HT-29 (cell line): ENCODE measurements around the gene EHD3. TPM values are rescaled to one million over a fixed set of nuclear protein-coding genes. Genes with fewer than 3 reads are reported as not detected.

ENCODE experiments used
- DNase-seq: peaks from one replicate; pipeline ENCODE4 v3.0.0-alpha.2; 2015; ENCODE audit warnings: low spot score
- small RNA-seq: library from RNA; depleted of rRNA; stranded (forward); fragments of <200 nt; gene quantifications from one replicate; pipeline ENCODE3, GENCODE V24; 2014
- total RNA-seq: library from RNA; depleted of rRNA; stranded (reverse); fragments of >200 nt; shearing (Covaris generic); gene quantifications from 2 replicates; pipeline ENCODE4 v1.2.3, GENCODE V29; 2014; rRNA removed

The EHD3 gene
- total RNA-seq, 1 experiment from 2014 or later = not detected

GRCh38 chr2:31284107-31284506 lies 50.2 kb downstream of the EHD3 start:
- no peak for DNase-seq

DNA sequence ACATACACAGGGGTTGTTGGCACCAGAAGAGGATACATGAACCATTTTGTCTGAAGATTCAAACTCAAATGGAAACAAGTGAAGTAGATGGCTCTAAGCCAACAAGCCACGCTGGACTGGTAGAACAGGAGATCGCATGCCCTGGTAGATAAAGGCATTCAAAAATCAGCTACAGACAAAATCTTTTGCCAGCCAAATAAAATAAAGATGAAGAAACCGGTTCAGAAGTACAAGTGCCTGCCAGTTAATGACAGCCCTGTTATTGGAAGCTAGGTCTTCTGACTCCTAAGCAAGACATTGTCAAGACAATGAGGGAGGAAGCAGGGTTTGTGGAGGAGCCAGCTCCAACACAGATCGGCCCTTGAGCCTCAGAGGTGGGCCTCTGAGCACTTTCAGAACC lies 52.3 kb downstream of the EHD3 start:
- DNase-seq = no peak

- DNase-seq = no peak
Measured at GRCh38 chr2:31286961-31287550, 53.1 kb downstream of the EHD3 start.

DNA sequence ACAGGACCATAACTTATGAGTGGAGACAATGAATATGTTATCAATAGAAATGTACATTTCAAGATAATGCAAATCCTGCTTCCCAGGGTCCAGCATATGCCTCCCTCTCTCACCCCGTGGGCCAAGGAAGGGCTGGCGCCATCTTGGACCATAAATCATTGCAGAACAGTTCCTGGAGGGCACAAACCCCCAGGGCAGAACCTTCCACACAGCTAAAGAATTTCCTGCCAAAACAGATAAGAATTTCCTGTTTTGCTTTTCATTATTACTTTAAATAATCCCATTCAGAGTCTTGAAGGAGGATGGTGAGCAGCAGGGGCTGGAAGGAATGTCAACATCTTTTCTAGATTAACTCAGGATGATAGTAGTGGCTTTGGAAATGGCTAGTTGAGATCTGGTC lies 53.7 kb downstream of the EHD3 start:
- no peak for DNase-seq

DNA sequence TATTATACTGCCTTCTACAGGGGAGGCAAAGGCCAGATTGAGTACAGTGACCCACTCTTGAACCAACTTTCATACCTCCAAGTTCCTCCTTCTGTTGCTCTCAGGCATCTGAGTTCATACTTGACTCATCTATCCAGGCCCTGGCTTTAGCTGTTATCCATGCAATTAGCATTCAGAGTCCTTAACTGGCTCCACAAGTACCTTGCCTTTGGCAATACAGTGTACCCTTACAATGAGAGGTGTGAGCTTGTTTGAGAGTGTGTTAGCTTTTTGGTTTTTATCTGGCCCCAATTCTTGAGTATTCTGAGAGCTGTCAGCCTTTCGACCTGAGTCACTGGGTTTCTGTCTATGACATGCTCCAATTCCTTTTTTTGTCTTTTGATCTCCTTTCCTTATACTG lies 60.2 kb downstream of the EHD3 start:
- no peak for DNase-seq

- no peak for DNase-seq
Measured at GRCh38 chr2:31296641-31297287, 62.8 kb downstream of the EHD3 start.

DNA sequence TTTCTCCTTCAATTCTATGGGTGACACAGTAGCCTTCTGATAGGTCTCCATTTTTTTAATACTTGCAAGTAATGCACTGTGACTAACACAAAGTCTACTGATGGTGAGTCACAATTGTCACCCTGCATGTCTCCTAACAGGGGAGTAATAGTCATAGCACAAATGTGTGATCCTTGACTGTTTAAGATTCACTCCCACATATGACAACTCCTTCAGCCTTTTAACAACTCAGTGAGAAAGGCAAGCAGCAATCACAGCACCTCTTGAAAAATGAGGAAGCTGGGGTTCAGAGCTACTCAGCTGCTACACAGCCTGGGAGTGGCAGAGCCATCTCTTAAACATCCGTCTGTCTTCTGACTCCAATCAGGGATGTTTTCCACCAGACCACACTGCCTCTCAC lies 63.8 kb downstream of the EHD3 start:
- DNase-seq = no peak

- no peak for DNase-seq
Measured at GRCh38 chr2:31299547-31299946, 65.6 kb downstream of the EHD3 start.

DNA sequence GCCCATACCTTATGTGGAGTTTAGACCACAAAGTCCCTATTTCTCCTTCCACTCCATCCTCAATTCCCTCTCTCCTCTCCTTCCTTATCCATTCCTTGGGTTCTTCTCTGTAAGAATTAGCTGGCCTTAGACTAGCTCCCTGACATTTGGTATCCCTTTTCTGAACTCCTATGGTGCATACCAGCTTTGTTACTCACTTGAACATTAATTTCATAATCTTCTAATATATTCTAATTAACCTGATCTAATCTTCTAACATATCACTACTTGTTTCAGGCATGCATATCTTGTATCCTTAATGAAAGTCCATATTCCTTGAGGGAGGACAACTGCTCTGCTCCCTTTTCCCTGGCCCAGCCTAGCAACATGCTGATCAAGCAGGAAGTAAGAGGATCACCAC lies 66.4 kb downstream of the EHD3 start:
- DNase-seq = no peak

GRCh38 chr2:31302940-31303563 lies 69.1 kb downstream of the EHD3 start:
- no peak for DNase-seq

GRCh38 chr2:31304816-31305215 lies 70.9 kb downstream of the EHD3 start:
- DNase-seq = no peak

DNA sequence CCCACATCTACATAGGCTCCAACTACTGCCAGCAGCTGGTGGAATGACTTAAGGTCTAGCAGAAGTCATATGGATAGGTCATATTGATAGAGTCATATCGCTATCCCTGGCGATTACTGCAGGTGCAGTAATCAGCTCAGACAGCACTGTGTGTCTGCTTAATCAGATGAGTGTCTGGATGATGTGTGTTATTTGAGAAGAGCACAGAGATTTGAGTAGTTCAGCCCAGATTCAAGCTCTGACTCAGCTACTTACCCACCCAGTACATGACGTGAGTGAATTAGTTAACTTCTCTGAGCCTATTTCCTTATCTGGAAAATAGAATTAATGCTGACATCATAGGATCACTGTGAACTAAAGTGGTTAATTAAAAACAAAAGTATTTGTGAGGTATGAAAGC lies 78.9 kb downstream of the EHD3 start:
- no peak for DNase-seq

DNA sequence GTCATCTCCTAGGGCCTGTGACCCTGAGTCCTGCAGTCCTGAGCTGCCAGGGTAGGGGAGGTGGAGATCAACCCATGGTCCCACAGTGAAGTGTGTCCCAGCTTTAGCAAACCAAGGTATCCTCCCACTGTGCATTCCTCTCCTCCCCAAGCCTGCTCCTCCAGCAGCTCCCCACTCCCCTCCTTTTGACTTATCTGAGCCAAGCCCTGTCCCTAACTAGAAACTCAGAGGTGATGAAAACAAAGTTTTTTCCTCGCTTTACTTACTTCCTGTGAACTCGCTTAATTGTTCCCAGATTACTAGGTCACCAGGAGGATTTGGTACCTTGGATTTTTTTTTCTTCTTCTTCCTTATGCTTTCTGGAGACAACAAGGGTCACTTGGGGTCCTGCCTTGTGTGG lies 80.8 kb downstream of the EHD3 start:
- no peak for DNase-seq

DNA sequence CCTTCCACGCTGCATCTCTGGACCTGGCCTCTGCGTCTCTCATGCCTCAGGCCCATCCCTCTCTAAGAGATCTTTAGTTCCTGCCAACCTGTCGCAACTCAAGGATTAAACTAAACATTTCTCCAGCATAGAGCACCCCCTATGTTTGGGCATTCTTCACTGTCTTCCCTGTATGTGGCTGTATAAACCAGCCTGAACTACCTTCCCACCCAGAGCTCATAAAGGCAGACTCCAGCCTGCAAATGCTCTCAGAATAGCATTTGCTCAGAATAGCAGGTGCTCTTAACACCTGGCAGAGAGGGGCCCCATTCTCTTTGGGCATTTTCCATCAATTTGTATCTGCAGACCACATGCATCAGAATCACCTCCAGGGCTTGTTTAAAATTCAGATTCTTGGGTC lies 83.4 kb downstream of the EHD3 start:
- DNase-seq = no peak

GRCh38 chr2:31318361-31319336 lies 84.7 kb downstream of the EHD3 start:
- DNase-seq = no peak

Small RNAs within 50 kb of the gene (small RNA-seq; reads per million reads assigned to genes)
- not detected for gene RNA5SP90

Other genes with a start within 250 kb of the EHD3 start
- 58.8 and 68.4 TPM in 2 replicates for gene GALNT14, start 95.7 kb upstream of the EHD3 start, total RNA-seq
- not detected in 2 replicates for gene CAPN14, start 16.6 kb upstream of the EHD3 start, total RNA-seq
- 0.28 and 0.81 TPM in 2 replicates for gene XDH, start 180.6 kb downstream of the EHD3 start, total RNA-seq